Type B pancreatic cell (in vitro differentiated cells): Measurements from ENCODE around the gene PAPOLB. TPM values are rescaled to one million over a fixed set of nuclear protein-coding genes. Genes with fewer than 3 reads are reported as not detected.

Source experiments
- DNase-seq: peaks from one replicate; pipeline ENCODE4 v3.0.0; 2021; ENCODE audit warnings: mixed read lengths; ENCODE audit not compliant: unreplicated experiment; ENCODE audit errors: extremely low spot score
- H3K27ac Mint-ChIP-seq: 2 replicates; pipeline ENCODE4 v1.8.0; 2021; ENCODE audit warnings: mild to moderate bottlenecking, mixed read lengths
- H3K27me3 Mint-ChIP-seq: 2 replicates; pipeline ENCODE4 v1.8.0; 2021; ENCODE audit warnings: mixed read lengths
- H3K36me3 Mint-ChIP-seq: 2 replicates; pipeline ENCODE4 v1.8.0; 2021; ENCODE audit warnings: mixed read lengths
- H3K4me1 Mint-ChIP-seq: one replicate; pipeline ENCODE4 v1.8.0; 2021; ENCODE audit warnings: mixed read lengths; ENCODE audit not compliant: unreplicated experiment
- H3K4me3 Mint-ChIP-seq: 2 replicates; pipeline ENCODE4 v1.8.0; 2021; ENCODE audit warnings: mild to moderate bottlenecking, mixed read lengths
- H3K9me3 Mint-ChIP-seq: 2 replicates; pipeline ENCODE4 v1.8.0; 2021; ENCODE audit warnings: mixed read lengths
- CTCF ChIP-seq: fragments of 200-600 bp; sonication (generic); conservative IDR thresholded peaks from 2 replicates; pipeline ENCODE4 v1.5.0; 2021; ENCODE audit warnings: antibody characterized with exemption, mild to moderate bottlenecking
- total RNA-seq: library from RNA; stranded (reverse); gene quantifications from 2 replicates; pipeline ENCODE4 v1.2.1, GENCODE V29; 2021; ENCODE audit warnings: low replicate concordance

Gene PAPOLB
- total RNA-seq, 1 donor from 2014 or later: 0.56 TPM

GRCh38 chr7:4842319-4843064 lies 19.3 kb downstream of the PAPOLB start:
- no peaks in the 10 kb centered on the region for H3K36me3 Mint-ChIP-seq
- DNase-seq: no peak
- no peaks in the 10 kb centered on the region for H3K9me3 Mint-ChIP-seq
- no peak overlapping the region for H3K4me3 Mint-ChIP-seq
- no peak overlapping the region for H3K27ac Mint-ChIP-seq
- peaks cover 12% of the 10 kb centered on the region for H3K27me3 Mint-ChIP-seq
- no peak for TF ChIP-seq CTCF
- H3K4me1 Mint-ChIP-seq: peaks cover 10% of the 10 kb centered on the region

GRCh38 chr7:4841836-4842235 lies 20.0 kb downstream of the PAPOLB start:
- peaks cover 13% of the 10 kb centered on the region for H3K4me1 Mint-ChIP-seq
- H3K9me3 Mint-ChIP-seq: no peaks in the 10 kb centered on the region
- H3K4me3 Mint-ChIP-seq: no peak overlapping the region
- H3K36me3 Mint-ChIP-seq: no peaks in the 10 kb centered on the region
- no peak for TF ChIP-seq CTCF
- no peak for DNase-seq
- peaks cover 15% of the 10 kb centered on the region for H3K27me3 Mint-ChIP-seq
- no peak overlapping the region for H3K27ac Mint-ChIP-seq

GRCh38 chr7:4841007-4841784 lies 20.6 kb downstream of the PAPOLB start:
- Mint-ChIP-seq H3K4me1 (peaks cover 13% of the 10 kb centered on the region), H3K9me3 (no peaks in the 10 kb centered on the region), H3K36me3 (no peaks in the 10 kb centered on the region), H3K27me3 (peaks cover 15% of the 10 kb centered on the region), H3K27ac (no peak overlapping the region), H3K4me3 (no peak overlapping the region)
- no peak for TF ChIP-seq CTCF
- DNase-seq: no peak

- H3K36me3 Mint-ChIP-seq: no peaks in the 10 kb centered on the region
- H3K4me1 Mint-ChIP-seq: peaks cover 7% of the 10 kb centered on the region
- no peak for TF ChIP-seq CTCF
- peaks cover 8% of the 10 kb centered on the region for H3K27me3 Mint-ChIP-seq
- no peak for DNase-seq
- no peak overlapping the region for H3K27ac Mint-ChIP-seq
- no peak overlapping the region for H3K4me3 Mint-ChIP-seq
- H3K9me3 Mint-ChIP-seq: no peaks in the 10 kb centered on the region
These were observed 21.7 kb downstream of the PAPOLB start for GRCh38 chr7:4840079-4840501.

GRCh38 chr7:4838626-4839334 lies 23.1 kb downstream of the PAPOLB start:
- no peak for TF ChIP-seq CTCF
- H3K9me3 Mint-ChIP-seq: no peaks in the 10 kb centered on the region
- peaks cover 7% of the 10 kb centered on the region for H3K4me1 Mint-ChIP-seq
- DNase-seq: no peak
- no peak overlapping the region for H3K27ac Mint-ChIP-seq
- no peaks in the 10 kb centered on the region for H3K36me3 Mint-ChIP-seq
- H3K4me3 Mint-ChIP-seq: no peak overlapping the region
- H3K27me3 Mint-ChIP-seq: peaks cover 4% of the 10 kb centered on the region
